ENCODE results near the gene FGF5. TPM values are rescaled to one million over a fixed set of nuclear protein-coding genes. Genes with fewer than 3 reads are reported as not detected.
A peak's percentile ranks its signal among the peaks of the same experiment; 100 is the strongest.
"Not testable (repeated sequence)": the region's sequence is repeated elsewhere in the genome, so short reads cannot be mapped to it uniquely, and the experiment has no call there.

FGF5 gene
- total and polyA plus RNA-seq, 2 donors, result 0.05 TPM; not detected in 1

DNA sequence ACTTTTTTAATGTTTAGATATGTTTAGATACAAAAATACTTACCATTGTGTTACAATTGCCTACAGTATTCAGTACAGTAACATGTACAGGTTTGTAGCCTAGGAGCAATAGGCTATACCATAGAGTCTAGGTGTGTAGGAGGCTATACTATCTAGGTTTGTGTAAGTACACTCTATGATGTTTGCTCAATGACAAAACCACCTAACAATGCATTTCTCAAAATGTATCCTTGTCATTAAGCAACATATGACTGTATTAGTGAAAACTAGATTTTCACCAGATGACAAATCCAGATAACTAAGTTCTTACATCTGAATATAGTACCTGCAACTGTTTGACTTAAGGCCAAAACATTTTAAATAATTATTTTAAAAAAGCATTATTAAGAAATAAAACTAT lies 49.4 kb downstream of the FGF5 start:
- not testable (repeated sequence) for DNase-seq (ENCODE audit: extremely low spot score); H3K27ac ChIP-seq (ENCODE audit: low read depth); H3K4me3 ChIP-seq (ENCODE audit: low read depth, low read length); H3K36me3 ChIP-seq (ENCODE audit: insufficient read depth); H3K4me1 ChIP-seq (ENCODE audit: insufficient read depth)

DNA sequence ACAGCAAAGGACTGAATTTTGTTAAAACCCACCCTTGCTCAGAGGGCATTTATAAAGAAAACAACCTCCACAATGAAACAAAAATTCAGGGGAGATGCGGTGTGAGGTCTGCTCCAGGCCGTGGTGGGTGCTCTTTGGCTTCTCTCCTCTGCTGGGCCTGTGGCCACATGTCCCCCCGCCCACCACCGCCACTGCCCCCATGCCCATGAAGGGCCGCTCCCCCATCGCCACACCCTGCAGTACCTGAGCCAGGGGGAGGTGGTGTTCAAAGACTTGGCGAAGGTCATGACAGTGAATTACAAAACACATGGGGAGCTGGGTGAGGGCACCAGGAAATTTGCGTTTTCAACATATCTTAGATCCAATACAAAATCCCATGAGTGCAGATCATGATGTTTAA lies 54.9 kb downstream of the FGF5 start:
- H3K36me3 ChIP-seq (ENCODE audit: insufficient read depth), result no peaks in the 10 kb centered on the region
- H3K4me1 ChIP-seq (ENCODE audit: insufficient read depth), result no peaks in the 10 kb centered on the region
- DNase-seq (ENCODE audit: extremely low spot score), result no peak
- no peak overlapping the region for H3K27ac ChIP-seq (ENCODE audit: low read depth)
- 96% methylated on average over 8 of the region's 8 CpGs for WGBS
- H3K4me3 ChIP-seq (ENCODE audit: low read depth, low read length), result no peak overlapping the region

DNA sequence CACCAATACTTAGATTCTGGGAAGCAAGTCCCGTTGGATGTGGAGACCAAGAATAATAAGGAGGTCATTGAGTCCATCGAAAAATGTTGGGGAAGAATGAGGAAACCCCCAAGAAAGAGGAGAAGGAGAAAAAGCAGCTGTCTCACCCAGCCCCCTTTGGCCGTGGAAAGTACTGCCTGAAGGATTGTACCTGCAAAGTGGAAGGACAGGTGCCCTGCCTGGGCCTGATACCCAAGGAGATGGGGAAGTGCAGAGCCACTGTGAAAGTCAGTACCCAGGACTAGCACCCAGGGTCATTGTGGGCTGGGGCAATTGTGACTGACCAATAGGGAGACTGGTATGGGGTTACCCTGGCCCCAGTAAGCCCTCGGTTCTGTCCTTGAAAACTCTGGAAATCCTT lies 55.3 kb downstream of the FGF5 start:
- WGBS, result 82% methylated on average over 4 of the region's 4 CpGs

DNA sequence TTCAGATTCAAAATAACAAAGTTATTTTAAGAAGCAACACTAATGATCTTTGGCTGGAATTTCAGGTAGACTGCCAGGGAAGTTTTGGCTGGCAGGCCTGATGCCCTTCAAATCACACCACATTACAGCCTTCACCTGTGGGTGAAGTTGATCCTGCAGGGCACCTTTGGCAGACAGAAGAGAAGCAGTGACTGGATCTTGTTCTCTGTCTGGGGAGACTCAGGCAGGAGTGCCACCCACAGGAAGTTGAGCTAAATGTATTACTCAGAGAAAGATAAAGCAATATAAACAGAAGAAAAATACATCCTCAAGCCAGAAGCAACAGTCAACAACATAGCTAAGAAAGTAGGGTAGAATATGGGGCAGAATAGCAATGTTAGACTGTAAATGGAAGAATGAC lies 56.3 kb downstream of the FGF5 start:
- no peak for DNase-seq (ENCODE audit: extremely low spot score)
- no peaks in the 10 kb centered on the region for H3K36me3 ChIP-seq (ENCODE audit: insufficient read depth)
- no peak overlapping the region for H3K4me3 ChIP-seq (ENCODE audit: low read depth, low read length)
- no peak overlapping the region for H3K27ac ChIP-seq (ENCODE audit: low read depth)
- no peaks in the 10 kb centered on the region for H3K4me1 ChIP-seq (ENCODE audit: insufficient read depth)

More for the DNA sequence above, 55.3 kb downstream of the FGF5 start:
- H3K36me3 ChIP-seq (ENCODE audit: insufficient read depth), result no peaks in the 10 kb centered on the region
- no peak overlapping the region for H3K4me3 ChIP-seq (ENCODE audit: low read depth, low read length)
- DNase-seq (ENCODE audit: extremely low spot score), result no peak
- H3K4me1 ChIP-seq (ENCODE audit: insufficient read depth), result no peaks in the 10 kb centered on the region
- H3K27ac ChIP-seq (ENCODE audit: low read depth), result no peak overlapping the region

DNA sequence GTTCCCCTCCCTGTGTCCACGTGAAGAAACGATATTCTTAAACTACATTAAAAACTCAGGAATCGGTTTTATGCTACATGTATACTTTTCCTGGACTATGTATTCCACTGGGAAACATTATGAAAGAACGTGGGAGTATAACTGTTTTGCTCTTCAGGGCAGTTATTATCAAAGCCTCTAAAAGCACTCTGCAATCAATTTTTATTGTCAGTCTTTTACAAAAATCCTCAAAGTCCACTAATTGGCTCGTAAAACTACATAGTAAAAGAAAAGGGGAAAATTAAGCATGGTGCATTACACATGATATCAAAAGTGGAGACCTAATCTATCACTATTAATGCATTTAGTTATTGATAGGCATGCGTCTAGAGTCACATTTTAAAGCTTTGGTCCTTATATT lies 57.7 kb downstream of the FGF5 start:
- H3K27ac ChIP-seq (ENCODE audit: low read depth), result no peak overlapping the region
- no peaks in the 10 kb centered on the region for H3K36me3 ChIP-seq (ENCODE audit: insufficient read depth)

DNA sequence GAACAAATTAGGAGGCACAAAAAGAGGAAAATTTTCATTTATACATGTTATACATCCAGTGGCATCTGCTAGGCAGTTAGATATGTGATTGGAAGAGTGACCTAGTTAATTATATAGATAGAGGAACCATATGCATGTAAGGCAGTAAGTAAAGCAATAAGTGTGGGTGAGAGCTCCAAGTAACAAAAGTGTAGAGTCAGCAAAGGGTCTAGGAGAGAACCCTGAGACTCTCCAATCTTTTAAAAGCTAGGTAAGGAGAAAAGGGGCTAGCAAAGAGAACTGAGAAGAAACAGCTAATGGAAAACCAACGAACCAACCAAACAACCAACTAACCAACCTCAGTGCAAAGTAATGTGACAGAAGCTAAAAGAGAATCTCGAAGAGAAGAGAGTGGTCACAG lies 65.2 kb downstream of the FGF5 start:
- DNase-seq (ENCODE audit: extremely low spot score), result no peak
- Histone ChIP-seq H3K36me3 (ENCODE audit: insufficient read depth) (no peaks in the 10 kb centered on the region), H3K4me3 (ENCODE audit: low read depth, low read length) (no peak overlapping the region), H3K27ac (ENCODE audit: low read depth) (no peak overlapping the region), H3K4me1 (ENCODE audit: insufficient read depth) (no peaks in the 10 kb centered on the region)
- WGBS, result 81% methylated on average over 2 of the region's 2 CpGs

More for the DNA sequence above, 57.7 kb downstream of the FGF5 start:
- 61% methylated on average over 6 of the region's 6 CpGs for WGBS
- Histone ChIP-seq H3K4me1 (ENCODE audit: insufficient read depth) (no peaks in the 10 kb centered on the region), H3K4me3 (ENCODE audit: low read depth, low read length) (no peak overlapping the region)
- DNase-seq (ENCODE audit: extremely low spot score), result no peak

DNA sequence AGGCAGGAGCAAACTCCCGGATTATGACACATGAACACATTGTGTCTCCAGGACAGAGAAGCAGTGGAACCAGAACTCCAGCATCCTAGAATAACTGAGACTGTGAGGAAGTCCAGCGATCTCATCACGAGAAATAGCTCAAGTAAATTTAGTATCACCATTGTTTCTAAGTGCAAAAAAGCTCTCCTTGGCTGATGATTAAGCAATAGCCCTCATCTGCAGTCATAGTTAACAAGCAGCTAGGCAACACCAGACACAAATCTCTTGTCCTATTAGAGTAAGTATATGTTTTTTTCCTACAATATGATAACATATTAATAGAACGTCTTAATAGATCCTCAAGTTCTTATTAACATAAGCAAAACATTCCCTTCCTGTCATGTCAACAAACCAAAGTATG lies 66.7 kb downstream of the FGF5 start:
- Histone ChIP-seq H3K27ac (ENCODE audit: low read depth) (no peak overlapping the region), H3K4me1 (ENCODE audit: insufficient read depth) (no peaks in the 10 kb centered on the region), H3K4me3 (ENCODE audit: low read depth, low read length) (no peak overlapping the region), H3K36me3 (ENCODE audit: insufficient read depth) (no peaks in the 10 kb centered on the region)
- WGBS, result 55% methylated on average over 4 of the region's 4 CpGs
- DNase-seq (ENCODE audit: extremely low spot score), result no peak

DNA sequence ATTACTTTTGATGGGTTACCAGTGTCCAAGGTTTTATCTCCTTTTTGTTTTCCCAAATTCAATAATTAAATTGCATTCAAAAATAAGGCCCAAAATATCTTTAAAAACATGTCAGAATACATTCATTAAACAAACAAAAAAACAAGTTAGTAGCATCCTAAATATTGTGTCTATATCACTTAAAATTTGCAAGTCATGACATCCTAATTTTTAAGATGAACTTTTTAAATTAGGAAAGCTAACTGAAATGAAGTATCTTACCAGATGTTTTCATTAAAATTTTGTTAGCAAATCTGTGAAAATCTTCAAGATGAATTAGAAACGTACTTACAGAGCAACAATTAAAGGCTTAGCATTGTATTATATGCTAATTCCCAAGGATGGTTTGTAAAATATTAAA lies 68.1 kb downstream of the FGF5 start:
- H3K27ac ChIP-seq (ENCODE audit: low read depth), result no peak overlapping the region
- 82% methylated on average over 1 of the region's 1 CpG for WGBS
- no peak overlapping the region for H3K4me3 ChIP-seq (ENCODE audit: low read depth, low read length)

DNA sequence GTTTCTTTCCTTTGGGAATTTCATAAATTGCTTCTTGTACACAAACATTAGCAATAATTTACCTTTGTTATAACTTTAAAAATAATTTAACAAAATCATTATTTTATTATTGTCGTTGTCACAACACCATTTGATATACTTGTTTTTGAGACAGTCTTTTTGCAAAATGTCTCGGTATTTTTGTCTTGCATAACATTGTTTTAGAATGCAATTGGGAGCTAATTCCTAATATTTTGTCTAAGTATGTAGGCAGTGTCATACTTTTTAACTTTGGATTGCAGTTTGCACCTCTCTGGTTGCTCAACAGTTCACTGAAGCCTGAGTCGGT lies 68.7 kb downstream of the FGF5 start:
- WGBS, result 22% methylated on average over 3 of the region's 3 CpGs
- Histone ChIP-seq H3K4me1 (ENCODE audit: insufficient read depth) (no peaks in the 10 kb centered on the region), H3K36me3 (ENCODE audit: insufficient read depth) (no peaks in the 10 kb centered on the region), H3K27ac (ENCODE audit: low read depth) (no peak overlapping the region), H3K4me3 (ENCODE audit: low read depth, low read length) (peak overlapping the region; percentile 36)
- DNase-seq (ENCODE audit: extremely low spot score), result no peak

More for the DNA sequence above, 68.1 kb downstream of the FGF5 start:
- DNase-seq (ENCODE audit: extremely low spot score), result no peak
- no peaks in the 10 kb centered on the region for H3K4me1 ChIP-seq (ENCODE audit: insufficient read depth)
- no peaks in the 10 kb centered on the region for H3K36me3 ChIP-seq (ENCODE audit: insufficient read depth)

DNA sequence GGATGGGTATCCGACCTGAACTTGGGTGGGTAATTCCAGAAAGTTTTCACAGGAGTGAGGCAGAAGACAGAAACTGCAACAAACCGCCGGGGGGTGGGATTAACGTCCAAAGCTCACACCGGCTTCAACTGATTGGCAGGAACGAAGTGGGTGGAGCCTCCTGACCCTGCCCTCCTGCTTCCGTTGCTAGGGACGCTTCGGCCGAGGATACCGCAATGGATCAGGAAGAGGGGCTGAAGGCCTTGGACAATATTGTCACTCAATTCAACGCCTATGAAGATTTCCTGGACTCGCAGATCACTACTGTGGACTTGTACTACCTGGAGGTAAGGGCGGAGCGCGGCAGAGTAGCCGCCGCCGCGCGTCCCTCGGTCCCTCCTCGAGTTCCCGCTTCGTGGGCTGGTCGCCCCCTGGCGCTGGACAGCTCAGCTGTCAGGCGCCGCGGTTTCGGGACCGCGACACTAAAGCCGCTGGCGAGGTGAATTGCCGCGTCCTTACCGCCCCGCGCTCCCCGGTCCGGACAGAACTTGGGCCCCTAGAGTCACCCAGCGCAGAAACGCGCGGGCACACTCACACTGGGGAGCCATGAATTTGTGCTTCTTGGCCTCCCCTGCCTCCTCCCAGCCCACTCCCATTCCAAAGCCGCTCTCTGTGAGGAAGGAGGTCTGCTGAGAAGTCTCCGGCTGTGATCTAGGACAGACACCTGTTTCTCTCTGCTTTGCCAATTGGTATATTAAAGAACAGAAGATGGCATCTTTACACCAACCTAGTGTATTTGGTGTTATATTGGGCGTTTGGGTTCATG lies 69.3 kb downstream of the FGF5 start, which contains the start of gene CFAP299:
Gene CFAP299 (plus strand): TSS at position 177 of the 805 bp plus-strand sequence.
- peak; percentile 66 for DNase-seq (ENCODE audit: extremely low spot score)
- under 1% methylated on average over 49 of the region's 49 CpGs for WGBS

DNA sequence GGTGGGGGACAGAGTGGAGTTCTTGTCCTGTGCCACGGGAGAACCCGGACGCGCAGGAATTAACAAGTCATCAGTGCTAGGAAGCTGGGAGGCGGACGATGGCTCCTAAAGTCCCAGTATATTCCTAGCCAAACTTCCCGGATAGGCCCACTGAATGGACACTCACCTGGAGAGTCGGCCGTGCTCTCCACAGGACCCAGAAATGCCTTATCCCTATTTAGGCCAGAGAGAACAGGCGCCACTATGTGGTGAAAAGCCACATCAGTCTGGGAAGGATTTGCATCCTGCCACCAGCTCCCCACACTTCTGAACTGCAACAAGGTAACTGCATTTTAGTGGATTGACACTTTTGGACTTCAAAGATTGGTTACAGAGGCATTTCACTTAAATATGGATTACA lies 70.1 kb downstream of the FGF5 start:
- 15% methylated on average over 10 of the region's 10 CpGs for WGBS
- Histone ChIP-seq H3K27ac (ENCODE audit: low read depth) (no peak overlapping the region), H3K4me1 (ENCODE audit: insufficient read depth) (no peaks in the 10 kb centered on the region), H3K4me3 (ENCODE audit: low read depth, low read length) (no peak overlapping the region), H3K36me3 (ENCODE audit: insufficient read depth) (no peaks in the 10 kb centered on the region)
- no peak for DNase-seq (ENCODE audit: extremely low spot score)

More for the DNA sequence above, 69.3 kb downstream of the FGF5 start, which contains the start of gene CFAP299:
- no peaks in the 10 kb centered on the region for H3K36me3 ChIP-seq (ENCODE audit: insufficient read depth)
- peak within 1 kb of the TSS; percentile 36 for H3K4me3 ChIP-seq (ENCODE audit: low read depth, low read length)
- no peaks in the 10 kb centered on the region for H3K4me1 ChIP-seq (ENCODE audit: insufficient read depth)
- H3K27ac ChIP-seq (ENCODE audit: low read depth), result no peak within 1 kb of the TSS

DNA sequence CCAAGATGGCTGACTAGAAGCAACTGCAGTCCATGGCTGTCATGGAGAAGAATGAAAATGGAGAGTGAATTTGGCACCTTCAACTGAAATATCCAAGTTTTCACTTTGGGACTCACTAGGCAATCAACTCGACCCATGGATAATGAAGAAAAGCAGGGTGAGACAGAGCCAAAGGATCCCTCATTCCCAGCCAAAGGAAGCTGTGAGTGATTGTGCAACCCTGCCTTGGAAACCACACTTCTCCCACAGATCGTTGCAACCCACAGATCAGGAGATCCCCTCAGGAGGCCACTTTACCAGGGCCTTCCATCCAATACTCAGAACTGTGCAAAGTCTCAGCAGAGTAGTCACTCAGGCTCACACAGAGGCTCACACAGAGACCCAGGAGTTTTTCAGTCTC lies 73.6 kb downstream of the FGF5 start:
- no peak overlapping the region for H3K27ac ChIP-seq (ENCODE audit: low read depth)
- no peaks in the 10 kb centered on the region for H3K36me3 ChIP-seq (ENCODE audit: insufficient read depth)
- no peak overlapping the region for H3K4me3 ChIP-seq (ENCODE audit: low read depth, low read length)
- WGBS, result 49% methylated on average over 2 of the region's 2 CpGs
- DNase-seq (ENCODE audit: extremely low spot score), result no peak
- H3K4me1 ChIP-seq (ENCODE audit: insufficient read depth), result no peaks in the 10 kb centered on the region

All from urinary bladder (tissue), 4 donors.